ENCODE results near the gene UNC45A.

The UNC45A gene

GRCh38 chr15:90967206-90967605, 32.1 kb downstream of the UNC45A start:
- Histone ChIP-seq H4K20me1 (ENCODE audit: insufficient read depth) (no peaks in the 10 kb centered on the region), H3K4me2 (no peak overlapping the region), H3K27ac (no peak overlapping the region), H3K36me3 (ENCODE audit: insufficient read depth) (no peaks in the 10 kb centered on the region; the same call in 1 of the 2 replicates), H2AFZ (ENCODE audit: low read depth) (no peak overlapping the region), H3K4me3 (IDR thresholded peaks at IDR 0.05; ENCODE audit: insufficient read depth, low read depth, low read length) (no peak overlapping the region), H3K79me2 (ENCODE audit: insufficient read depth, low read depth) (no peaks in the 10 kb centered on the region; the same call in 1 of the 2 replicates), H3K27me3 (ENCODE audit: insufficient read depth, low read depth) (no peaks in the 10 kb centered on the region), H3K4me1 (ENCODE audit: low read depth, poor library complexity, severe bottlenecking) (no peaks in the 10 kb centered on the region), H3K9ac (no peak overlapping the region)
- no peak for TF ChIP-seq CTCF (conservative IDR thresholded peaks at IDR 0.05; ENCODE audit: low read depth, low read length)

GRCh38 chr15:90968434-90968833, 33.3 kb downstream of the UNC45A start:
- TF ChIP-seq CTCF (conservative IDR thresholded peaks at IDR 0.05; ENCODE audit: low read depth, low read length): no peak
- Histone ChIP-seq H3K4me1 (ENCODE audit: low read depth, poor library complexity, severe bottlenecking) (no peaks in the 10 kb centered on the region), H4K20me1 (ENCODE audit: insufficient read depth) (no peaks in the 10 kb centered on the region), H3K27me3 (ENCODE audit: insufficient read depth, low read depth) (no peaks in the 10 kb centered on the region), H3K36me3 (ENCODE audit: insufficient read depth) (no peaks in the 10 kb centered on the region; the same call in 1 of the 2 replicates), H3K9ac (no peak overlapping the region), H3K4me3 (IDR thresholded peaks at IDR 0.05; ENCODE audit: insufficient read depth, low read depth, low read length) (no peak overlapping the region), H3K27ac (no peak overlapping the region), H2AFZ (ENCODE audit: low read depth) (no peak overlapping the region), H3K4me2 (no peak overlapping the region), H3K79me2 (ENCODE audit: insufficient read depth, low read depth) (no peaks in the 10 kb centered on the region; the same call in 1 of the 2 replicates)

- Histone ChIP-seq H3K27ac (no peak overlapping the region), H3K4me2 (no peak overlapping the region), H3K79me2 (ENCODE audit: insufficient read depth, low read depth) (no peaks in the 10 kb centered on the region), H4K20me1 (ENCODE audit: insufficient read depth) (no peaks in the 10 kb centered on the region), H3K4me1 (ENCODE audit: low read depth, poor library complexity, severe bottlenecking) (no peaks in the 10 kb centered on the region), H3K36me3 (ENCODE audit: insufficient read depth) (peaks cover 12% of the 10 kb centered on the region; the same call in 1 of the 2 replicates), H2AFZ (ENCODE audit: low read depth) (no peak overlapping the region), H3K27me3 (ENCODE audit: insufficient read depth, low read depth) (no peaks in the 10 kb centered on the region), H3K4me3 (IDR thresholded peaks at IDR 0.05; ENCODE audit: insufficient read depth, low read depth, low read length) (no peak overlapping the region), H3K9ac (no peak overlapping the region)
- TF ChIP-seq CTCF (conservative IDR thresholded peaks at IDR 0.05; ENCODE audit: low read depth, low read length): no peak
These were observed 35.2 kb downstream of the UNC45A start for GRCh38 chr15:90970274-90970673.

GRCh38 chr15:90972133-90972532, 37.0 kb downstream of the UNC45A start:
- Histone ChIP-seq H3K27ac (no peak overlapping the region), H2AFZ (ENCODE audit: low read depth) (no peak overlapping the region), H3K4me3 (IDR thresholded peaks at IDR 0.05; ENCODE audit: insufficient read depth, low read depth, low read length) (no peak overlapping the region), H3K36me3 (ENCODE audit: insufficient read depth) (peaks cover 12% of the 10 kb centered on the region; the same call in 1 of the 2 replicates), H3K4me2 (no peak overlapping the region), H3K9ac (no peak overlapping the region), H3K27me3 (ENCODE audit: insufficient read depth, low read depth) (no peaks in the 10 kb centered on the region), H3K79me2 (ENCODE audit: insufficient read depth, low read depth) (no peaks in the 10 kb centered on the region), H3K4me1 (ENCODE audit: low read depth, poor library complexity, severe bottlenecking) (no peaks in the 10 kb centered on the region), H4K20me1 (ENCODE audit: insufficient read depth) (no peaks in the 10 kb centered on the region)
- TF ChIP-seq CTCF (conservative IDR thresholded peaks at IDR 0.05; ENCODE audit: low read depth, low read length): no peak
